IPS DF 4.7 (cell line): ENCODE measurements around the gene ANK3.

Experiments used
- DNase-seq: peaks from one replicate; pipeline ENCODE4 v3.0.0-alpha.2; 2013; ENCODE audit warnings: low spot score; ENCODE audit errors: extremely low read depth

Gene ANK3

DNA sequence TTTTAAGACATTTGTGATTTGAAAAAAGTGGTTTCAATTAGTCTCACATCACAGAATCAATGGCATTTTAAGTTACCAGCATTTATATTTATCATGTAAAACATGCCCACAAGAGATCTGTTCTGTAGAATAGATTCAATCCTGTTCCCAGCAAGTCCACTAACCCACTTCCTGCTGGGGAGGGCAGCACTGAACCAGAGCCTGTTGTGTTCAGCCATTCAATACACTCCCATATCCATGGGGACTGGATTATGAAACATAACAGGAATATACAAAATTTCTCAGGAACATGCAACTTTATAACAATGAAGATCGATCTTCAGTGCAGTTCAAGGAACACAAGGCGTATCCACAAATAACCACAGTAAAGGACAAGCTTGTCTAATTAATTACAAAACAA is 24.4 kb upstream of the ANK3 start:
- DNase-seq: no peak

DNA sequence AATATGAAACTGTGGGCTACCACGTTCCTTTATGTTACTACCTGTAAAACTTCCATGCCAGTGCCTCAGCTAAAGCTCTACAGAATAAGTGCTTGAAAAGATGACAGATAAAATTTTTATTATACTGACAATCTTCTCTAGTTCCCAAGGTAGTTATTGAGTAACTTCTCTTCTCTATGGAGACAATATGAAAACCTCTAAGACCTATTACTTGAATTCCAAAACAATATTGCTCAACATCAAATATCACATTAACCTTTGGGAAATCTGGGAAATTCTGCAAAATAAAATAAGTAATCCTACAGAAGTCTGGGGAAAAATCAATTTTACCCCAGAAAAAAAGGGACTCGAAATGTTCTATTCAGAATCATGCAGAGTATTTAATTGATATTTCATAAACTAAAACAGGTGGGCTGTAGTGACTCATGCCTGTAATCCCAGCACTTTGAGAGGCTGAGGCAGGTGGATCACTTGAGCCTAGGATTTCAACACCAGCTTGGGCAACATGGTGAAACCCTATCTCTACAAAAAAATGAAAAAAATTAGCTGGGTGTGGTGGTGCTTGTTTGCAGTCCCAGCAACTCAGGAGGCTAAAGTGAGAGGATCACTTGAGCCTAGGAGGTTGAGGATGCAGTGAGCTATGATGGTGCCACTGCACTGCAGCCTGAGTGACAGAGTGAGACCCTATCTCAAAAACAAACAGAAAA is 23.8 kb upstream of the ANK3 start:
- DNase-seq: no peak

DNA sequence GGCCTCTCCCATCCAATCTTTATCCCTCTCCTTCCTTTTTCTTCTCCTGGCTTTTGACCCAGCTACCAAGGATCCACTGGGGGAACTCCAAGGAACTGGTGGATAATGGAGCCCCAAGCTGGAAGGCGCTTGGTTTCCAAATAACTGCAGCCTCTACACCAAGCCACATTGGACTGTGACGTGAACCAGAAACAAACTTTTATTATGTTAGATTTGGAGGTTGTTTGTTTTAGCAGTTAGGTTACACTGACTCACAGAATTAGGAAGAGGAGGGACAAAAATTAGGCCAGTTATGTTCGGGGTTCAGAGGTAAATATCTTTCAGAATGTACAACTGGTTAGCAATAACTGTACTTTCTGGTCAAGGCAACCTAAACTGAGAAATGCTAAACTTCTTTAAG is 21.3 kb upstream of the ANK3 start:
- no peak for DNase-seq

DNA sequence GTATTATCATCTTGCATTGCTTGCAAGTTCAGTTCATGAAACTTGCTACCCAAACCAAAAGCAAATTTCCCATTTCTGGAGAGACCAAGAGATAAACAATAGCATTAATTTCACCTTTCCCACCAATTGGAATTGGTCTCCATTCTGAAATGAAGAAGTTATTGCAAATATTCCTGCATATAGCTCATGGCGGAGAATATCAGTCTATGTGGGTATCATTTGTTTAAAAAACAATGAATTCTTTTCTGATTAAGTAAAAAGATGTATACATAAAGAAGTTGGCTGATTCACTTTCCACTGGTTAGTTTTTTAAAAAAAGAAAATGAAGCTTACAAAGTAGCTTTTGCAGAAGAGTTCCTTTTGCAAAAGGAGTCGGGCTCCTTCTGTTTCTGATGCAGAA is 19.5 kb upstream of the ANK3 start:
- no peak for DNase-seq

DNA sequence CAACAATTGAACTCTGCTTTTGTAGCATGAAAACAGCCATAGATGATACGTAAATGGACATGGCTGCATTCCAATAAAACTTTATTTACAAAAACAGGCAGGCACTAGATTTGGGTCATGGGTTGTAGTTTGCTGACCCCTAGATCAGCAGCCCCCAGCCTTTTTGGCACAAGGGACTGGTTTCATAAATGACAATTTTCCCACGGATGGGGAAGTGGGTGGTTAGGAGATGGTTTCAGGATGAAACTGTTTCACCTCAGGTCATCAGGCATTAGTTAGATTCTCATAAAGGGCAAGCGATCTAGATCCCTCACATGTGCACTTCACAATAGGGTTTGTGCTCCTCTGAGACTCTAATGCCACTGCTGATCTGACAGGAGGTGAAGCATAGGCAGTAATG is 16.5 kb upstream of the ANK3 start:
- DNase-seq: no peak

DNA sequence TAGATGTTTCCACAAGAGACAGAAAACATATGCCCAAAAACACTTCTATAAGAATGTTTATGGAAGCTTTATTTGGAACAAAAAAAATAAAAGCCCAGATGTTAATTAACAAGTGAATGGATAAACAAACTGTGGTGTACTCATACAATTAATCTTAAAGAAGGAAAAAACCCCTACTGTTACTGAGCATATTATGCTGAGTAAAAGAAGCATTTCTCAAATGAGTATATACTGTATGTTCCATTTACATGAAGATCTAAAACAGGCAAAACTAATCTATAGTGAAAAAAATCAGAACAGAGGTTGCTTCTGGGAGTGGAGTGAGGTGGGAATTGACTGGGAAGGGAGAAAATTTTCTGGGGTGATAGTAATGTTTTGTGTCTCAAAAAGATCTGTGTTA is 15.5 kb upstream of the ANK3 start:
- no peak for DNase-seq

DNA sequence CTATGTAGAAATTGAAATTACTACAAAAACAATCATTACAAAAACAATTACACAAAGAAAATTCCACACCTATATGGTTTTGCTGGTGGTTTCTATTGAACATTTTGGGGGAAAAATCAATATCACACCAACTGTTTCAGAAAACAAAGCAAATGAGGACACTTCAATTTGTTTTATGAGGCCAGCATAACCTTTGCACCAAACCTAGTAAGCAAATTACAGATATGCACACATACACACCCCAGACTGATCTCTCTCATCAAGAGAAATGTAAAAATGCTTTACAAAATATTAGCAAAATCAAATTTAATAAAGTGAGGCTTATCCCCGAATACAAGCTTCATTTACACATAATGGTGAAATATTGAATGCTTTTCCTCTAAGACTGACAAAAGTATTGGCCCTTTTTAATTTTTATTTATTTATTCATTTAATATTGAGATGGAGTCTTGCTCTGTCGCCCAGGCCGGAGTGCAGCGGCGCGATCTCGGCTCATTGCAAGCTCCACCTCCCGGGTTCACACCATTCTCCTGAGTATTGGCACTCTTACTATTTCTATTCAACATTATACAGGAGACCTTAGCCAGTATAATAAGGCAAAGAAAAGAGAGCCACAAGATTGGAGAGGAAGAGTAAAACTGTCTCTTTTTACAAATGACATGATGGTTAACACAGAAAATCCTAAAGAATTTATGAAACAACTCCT is 13.6 kb upstream of the ANK3 start:
- DNase-seq: no peak

DNA sequence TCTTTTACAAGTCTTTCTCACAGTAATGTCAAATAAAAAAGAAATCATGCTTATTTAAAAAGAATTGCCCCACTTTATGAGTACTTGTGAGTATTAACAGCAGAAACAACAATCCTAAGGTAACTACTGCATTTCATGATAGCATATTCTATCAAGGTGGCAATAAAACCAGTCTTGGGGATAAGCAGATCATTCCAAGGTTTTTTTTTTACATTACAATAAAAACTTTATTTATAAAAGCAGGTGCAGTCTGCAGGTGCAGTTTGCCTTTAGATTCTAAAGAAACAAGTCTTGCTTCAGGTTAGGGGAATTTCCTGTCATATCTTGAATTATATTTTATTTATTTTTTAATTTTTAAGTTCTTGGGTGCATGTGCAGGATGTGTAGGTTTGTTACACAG is 10.7 kb upstream of the ANK3 start:
- DNase-seq: no peak

DNA sequence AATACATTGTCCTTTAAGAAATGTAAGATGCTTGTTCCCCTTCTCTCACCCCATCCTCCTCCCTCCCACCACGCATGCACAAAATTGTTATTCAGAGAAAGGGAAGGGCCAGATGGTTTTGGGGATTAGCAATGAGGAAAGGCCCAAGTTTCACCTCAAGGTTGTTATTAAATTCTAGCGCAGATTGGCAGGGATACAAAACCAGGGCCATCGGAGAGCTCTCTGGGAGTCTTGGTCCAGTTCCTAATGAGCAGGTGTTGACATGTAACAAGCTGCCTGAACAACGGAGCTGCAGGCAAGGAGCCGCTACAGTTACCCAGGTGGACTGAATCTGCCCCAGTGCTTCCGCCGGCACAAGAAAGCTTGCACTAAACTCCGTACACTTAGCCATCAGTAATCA is 9.7 kb upstream of the ANK3 start:
- DNase-seq: no peak

DNA sequence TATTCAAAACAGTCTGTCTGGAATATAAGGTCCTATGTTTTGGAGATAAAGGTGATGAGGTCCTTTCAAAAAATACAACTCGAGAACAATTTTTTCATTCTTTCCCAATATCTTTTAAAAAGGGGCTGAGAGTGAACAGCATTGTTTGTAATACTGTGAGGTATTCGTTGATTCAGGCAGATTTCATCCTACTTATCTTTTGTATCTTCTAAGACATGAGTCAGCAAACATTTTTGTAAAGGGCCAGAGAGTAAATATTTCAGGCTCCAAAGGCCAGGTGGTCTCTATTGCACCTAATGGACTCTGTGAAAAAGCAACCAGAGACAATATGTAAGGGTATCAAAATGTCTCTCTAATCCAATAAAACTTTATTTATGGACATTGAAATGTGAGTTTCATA is 8.1 kb upstream of the ANK3 start:
- no peak for DNase-seq

DNA sequence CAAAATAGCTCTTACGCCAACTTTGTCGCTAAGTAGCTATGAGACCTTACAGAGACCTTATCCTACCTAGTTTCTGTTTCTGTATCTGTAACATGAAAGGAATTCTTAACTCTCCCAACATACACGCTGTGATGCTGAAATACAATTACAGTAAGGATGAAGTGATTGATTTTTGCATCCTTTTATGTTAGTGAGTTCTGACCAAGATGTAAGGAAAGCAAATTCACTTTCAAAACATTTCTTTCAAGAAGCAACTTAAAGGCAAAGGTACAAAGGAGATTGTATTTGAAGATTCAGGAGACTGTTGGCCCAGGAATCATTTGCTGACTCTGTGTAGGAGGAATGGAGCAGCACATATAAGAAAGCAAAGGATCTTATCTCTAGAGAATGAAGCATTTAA is 7.1 kb upstream of the ANK3 start:
- no peak for DNase-seq

DNA sequence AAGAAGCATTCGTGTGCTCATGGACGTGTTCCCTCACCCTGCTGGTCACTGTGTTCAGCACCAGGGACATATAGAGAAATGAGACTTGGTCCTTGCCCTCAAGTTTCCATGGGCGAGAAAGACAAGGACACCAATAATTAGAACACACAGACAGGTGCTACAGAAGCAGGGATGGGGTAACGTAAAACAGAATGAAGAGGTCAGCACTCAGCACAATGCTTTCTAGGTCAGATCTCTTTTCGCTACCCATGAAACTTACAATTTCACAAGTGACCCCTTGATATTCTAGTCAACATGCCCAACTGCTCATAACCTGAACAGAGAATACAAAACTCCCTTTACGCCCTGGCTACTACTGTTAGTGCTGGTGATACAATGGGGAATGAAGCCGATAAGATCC is 6.0 kb upstream of the ANK3 start:
- no peak for DNase-seq

DNA sequence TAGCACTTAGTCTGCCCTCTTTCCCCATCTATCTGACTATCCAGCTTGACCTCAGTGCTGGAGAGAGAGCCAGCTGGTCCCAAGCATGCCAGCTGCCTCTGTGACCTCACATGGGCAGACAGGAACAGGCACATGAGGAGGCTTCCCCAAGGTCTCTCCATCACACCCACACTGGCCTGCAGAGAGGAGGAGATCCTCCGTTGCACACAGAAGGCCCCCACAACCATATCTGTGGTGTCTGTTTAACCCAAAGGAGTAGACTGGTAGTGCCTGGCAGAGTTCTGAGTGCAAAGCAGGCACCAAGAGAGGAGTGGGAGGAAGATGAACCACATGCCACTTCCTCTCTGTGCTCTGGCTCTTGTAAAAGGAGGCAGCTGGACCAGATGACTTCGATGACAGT is 4.8 kb upstream of the ANK3 start:
- DNase-seq: no peak

DNA sequence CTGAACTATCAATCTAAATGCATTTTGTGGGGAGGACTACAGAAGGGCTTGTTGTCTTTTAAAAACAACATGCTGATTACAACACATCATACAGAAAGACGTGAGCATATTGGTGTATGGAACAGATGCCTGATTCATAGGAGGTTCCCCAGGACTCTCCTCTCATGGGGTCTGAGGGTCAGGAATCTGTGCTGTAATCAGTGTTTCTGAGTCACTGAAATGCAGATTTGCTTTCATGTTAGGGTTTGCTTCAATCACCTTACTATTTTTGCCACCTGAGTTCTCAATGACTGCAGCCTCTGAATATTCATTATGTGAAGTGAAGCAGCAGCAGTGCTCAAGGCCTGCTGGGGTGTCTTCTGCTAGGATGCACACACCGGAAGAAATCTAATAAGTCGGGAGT is 550 bp upstream of the ANK3 start:
- DNase-seq: no peak

DNA sequence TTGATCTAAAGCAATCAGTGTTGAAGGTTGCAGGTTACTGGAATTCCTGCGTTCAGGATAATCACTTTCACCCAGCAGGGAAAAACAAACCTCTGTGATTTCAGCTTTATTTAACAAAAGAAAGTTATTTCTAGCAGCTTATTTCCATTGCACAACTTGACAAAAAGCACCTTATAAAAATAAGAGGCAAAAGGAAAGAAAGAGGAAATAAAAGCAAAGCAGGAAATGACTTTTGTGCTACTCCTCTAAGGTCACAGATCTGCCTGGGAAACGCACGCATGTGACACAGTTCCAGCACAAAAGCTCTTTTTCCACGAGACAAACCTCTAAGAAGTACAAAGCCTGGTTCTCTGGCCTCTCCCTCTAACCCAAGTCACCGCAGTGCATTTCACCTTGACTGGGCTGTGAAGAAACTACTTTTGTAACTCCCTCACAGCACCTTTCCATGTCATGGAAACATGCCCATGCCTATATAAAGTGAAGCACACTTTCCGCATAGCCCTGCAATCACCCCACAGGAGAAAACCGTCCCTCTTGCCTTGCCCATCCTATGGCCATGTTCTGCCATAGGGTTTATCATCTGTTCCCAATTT is 870 bp downstream of the ANK3 start:
- DNase-seq: no peak

DNA sequence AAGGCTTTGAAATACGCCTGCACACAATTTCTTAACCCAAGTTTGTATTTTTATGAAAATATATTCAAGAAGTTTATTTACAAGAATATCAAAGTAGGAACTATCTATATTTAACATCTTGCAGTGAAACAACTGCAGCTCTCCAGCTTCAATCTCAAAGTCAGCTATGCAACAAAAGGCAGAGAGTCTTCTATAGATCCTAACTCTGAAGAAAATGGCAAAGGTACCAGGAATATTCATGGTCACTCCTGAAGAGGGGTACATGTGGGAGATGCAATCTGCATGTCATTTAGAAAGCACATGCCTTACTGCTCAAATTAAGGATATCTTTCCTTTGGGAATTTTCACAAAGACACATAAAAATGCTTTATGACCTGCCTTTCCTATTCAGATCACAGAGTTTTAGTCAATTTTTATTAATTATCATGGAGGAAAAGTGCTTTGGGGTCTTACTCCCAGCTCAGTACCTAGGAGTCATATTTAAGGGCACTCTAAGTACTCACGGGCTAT is 1.5 kb downstream of the ANK3 start:
- no peak for DNase-seq

DNA sequence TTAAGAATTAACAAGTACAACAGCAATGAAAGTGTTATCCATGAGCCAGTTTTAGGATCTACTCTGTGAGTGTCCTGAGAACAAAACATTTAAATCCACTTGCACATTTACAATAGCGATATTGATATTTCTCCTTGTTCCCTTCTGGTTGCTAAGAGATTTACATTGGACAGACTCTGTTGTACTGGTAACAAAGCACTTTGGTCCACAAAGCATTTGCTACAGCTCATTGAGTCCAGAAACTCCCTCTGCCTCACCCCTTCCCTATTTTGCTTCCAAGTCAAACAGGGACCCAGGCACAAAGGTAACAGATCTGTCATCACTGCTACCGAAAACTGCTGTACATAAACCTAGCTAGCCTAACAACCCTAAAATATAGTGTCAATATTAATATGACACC is 2.1 kb downstream of the ANK3 start:
- DNase-seq: no peak

DNA sequence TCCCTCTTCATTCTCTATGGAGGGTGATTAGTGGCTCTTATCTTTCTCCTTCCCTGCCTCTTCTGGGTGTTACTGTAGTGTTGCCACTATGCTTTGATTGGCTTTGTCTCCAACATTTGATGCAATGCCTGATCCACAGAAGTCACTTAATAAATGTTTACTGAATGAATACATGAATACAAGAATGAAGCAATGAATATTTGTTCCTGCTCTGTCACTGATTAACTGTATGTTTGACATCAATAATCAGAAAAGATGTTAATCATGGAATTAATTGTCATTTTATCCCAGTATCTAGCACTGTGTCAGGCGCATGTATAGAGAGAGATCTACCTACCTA is 4.3 kb downstream of the ANK3 start:
- no peak for DNase-seq

DNA sequence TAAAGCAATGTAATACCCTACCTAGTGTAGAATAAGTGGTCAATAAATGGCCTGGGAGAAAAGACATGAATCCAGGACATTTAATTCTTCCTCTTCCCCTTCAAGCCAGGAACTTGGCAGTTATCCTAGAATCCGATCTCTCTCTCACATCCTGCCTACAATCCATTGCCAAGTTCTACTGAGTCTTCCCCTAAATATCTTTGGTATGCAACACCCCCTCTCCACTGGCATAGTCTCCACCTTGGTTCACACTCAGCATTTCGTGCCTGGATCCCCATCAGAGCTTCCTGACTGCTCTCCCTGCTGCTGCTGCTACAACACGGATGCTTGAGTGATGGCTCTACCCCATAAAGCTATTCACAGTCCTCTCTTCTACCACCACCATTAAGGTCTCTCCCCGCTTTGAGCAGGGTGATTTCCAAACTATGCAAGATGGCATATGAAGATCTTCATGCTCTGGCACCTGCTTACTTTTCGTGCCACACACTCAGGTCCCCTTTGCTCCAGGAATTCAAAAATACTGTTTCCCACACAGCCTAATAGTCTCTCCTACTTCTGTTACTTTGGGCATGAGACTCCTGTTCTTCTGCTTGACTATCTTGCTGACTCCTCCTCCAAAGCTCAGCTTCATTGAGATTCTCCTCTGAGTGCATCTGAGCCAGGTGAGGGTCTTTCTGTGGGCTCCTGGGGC is 4.8 kb downstream of the ANK3 start:
- DNase-seq: no peak

DNA sequence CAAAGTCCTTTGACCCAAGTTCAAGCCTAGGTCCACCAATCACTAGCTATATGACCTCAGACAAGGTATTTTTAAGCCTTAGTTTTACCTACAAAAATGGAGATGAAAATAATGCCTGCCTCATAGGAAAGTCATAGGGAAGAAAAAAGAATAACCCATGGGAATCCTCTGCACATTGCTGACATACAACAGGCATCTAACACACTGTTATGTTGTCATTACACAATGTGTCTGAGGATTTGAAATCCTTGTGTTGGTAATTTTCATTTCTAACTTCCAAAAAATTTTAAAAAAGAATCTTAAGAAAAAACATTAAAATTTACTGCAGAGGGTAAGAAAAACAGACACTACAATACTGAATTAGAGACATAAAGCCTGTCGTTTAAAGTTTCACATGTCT is 5.7 kb downstream of the ANK3 start:
- no peak for DNase-seq

DNA sequence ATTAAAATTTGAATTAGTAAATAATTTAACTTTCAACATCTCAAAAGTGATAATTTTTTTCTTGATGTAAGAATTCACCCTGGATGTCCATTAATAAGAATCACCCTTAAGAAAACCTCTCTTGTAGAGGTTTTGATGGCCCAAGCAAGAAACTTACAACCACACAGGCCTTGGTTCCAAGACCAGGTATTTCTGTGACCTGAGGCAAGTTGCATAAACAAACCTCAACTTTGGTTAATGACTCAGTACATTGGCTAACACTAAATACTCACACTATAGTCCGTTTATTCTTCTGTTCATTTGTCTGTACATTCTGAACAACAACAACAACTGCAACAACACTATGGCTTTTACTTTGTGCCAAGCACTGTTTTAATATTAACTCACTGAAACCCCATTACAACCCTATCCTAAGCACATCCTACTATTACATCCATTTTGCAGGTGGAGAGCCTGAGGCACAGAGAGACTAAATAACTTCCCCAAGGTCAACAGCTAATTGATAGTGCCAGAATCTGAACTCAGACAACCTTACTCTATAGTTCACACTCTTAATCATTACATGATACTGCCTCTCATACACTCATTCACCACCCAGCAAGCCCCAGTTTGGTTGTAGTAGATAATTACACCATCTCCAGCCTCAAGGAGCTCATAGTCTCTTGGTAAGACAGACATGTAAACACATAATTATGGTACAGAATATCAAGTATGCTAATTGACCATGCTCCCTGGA is 6.6 kb downstream of the ANK3 start:
- no peak for DNase-seq

DNA sequence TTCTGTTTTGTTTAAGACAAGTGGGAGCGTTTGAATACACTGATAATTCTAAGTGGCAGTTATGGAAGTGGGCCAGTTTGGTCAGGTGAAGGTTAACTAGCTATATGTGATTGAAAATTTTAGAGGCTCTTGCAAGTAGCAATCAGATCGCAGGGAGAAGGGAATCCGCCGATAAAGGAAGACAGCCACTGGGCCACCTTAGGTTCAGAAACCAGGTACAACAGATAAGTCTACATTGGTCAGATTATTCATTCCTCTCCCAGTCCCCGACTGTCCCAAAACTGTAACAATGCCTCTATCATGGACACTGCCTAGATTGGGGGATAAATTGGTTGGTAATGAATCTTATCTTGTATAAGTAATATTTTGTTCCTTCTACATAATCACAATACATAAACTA is 8.9 kb downstream of the ANK3 start:
- no peak for DNase-seq
